HG02970 (cell line): ENCODE results near the gene REV3L.
A peak's percentile ranks its signal among the peaks of the same experiment; 100 is the strongest.

Experiments
- ATAC-seq: cut with Tn5 transposase; IDR thresholded peaks from one replicate; pipeline ENCODE4 v1.9.1; 2021; ENCODE audit warnings: mild to moderate bottlenecking, moderate library complexity, moderate number of reproducible peaks; ENCODE audit not compliant: unreplicated experiment, low FRiP score

The REV3L gene

GRCh38 chr6:111428811-111429210 lies 54.2 kb downstream of the REV3L start:
- no peak for ATAC-seq

- ATAC-seq = no peak
Measured at GRCh38 chr6:111427341-111428116, 55.5 kb downstream of the REV3L start.

DNA sequence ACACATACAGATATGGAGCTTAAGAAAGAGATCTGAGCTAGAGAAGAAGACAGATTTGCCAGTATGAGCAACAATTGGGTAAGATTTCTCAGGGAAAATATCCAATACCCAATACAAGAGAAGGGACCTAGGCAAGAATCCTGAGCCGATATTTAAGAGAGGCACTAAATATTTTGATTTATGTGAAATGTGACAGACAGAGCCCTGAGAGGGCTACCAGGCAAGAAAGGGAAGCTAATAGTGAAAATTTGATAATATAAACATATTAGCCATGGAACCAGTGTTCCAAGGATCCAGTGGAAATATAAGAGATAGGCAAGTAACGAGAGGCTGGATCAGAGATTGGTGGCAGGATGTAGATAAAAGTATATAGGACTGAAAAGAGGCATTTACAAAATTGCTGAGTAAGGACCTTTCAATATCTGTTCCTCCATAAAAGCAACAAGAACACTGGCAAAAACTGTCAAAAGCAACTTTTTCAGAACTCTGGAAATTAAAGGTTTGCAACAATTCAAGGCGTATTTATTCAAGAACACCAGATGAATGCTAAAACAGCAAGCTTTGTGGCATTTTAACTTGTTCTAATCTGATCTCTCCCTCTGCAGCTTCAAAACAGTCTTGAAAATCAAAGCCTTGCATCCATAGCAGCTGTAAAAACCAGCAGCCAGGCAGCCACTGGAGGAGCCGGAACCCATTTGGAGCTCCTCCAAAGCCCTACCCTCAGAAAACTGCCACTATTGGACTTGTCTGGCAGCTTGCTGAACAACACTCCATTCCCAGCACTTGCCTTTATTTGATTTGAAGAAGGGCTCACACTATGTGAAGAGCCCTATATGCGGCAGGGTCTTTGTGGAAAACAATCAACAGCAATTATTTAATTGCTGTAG lies 58.8 kb downstream of the REV3L start:
- ATAC-seq = no peak

- no peak for ATAC-seq
Measured at GRCh38 chr6:111423055-111423633, 59.9 kb downstream of the REV3L start.

DNA sequence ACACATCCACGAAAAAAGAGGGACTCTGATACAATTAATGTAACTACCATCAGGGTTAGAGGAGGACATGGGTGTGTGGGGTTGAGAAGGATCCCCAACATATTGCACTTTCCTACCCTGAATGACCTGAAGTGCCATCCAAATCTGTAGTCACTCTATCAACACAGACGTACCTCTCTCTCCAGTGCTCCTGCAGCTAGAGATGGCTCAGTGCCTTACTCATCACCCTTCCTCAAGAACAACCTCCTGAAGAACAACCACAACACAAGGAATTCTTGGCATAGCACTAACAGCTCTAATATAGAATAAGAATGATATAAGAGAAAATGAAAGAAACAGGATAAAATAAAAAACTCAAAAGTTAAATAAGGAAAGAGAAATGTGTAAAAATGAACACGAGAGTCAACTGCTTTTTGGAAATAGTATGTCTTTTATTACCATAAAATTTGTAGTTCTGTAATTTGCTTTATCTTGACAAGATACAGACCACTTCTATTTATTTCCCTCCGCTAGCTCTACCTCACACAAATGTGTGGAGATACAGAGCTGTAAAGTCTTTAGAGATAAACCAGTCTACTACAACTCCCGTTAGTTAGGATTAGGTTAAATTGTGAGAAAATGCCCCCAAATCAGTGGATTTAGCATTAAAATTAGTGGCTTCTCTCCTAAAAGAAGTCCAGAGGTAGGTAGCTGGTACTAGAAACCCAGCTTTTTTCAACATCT lies 63.9 kb downstream of the REV3L start:
- no peak for ATAC-seq

- no peak for ATAC-seq
Measured at GRCh38 chr6:111417946-111418345, 65.1 kb downstream of the REV3L start.

GRCh38 chr6:111417181-111417585 lies 65.8 kb downstream of the REV3L start:
- no peak for ATAC-seq

- ATAC-seq = no peak
Measured at GRCh38 chr6:111416529-111416928, 66.5 kb downstream of the REV3L start.

DNA sequence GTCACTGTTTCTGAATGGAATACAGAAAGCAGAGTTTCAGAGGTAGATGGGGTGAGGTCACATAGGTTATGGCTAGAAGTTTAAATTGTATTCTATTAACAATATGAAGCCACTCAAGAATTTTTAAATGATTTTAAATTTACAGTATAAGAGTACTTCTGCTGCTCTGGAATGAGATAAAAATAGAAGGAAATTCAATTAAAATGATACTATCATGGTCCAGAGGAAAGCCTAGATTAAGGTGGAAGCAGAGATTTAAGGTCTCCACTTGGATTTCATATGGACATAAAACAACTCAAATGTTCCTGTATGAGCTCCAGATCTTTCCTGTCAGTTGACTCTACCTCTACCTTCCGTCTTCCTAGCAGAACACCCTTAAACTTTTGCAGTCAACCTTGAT lies 68.6 kb downstream of the REV3L start:
- ATAC-seq = no peak

DNA sequence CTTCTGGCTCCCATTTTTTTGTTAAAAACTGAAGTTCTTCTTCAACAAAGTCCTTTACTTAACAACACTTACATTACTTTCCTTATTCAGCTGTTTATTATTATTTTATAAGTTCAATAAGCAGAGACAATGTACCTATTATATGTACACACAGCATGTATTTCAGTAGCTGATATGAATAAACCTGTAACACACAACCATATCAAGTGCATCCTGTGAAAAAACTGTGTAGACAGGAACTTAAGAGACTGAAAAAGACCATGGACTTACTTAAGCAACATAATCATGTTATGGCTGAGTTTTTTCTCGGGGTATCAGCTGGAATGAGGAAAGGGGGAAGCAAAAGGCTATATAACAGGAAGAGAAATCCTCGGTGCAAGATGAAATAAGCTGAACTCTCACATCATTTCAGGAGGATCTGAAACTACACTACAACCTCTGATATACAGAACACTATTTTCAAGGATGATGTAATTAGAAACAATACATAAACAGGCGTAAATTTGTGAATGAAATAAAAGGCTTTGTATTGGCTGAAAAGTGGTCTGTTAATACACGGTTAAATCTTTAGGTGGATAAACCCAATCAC lies 70.9 kb downstream of the REV3L start:
- ATAC-seq = no peak

- no peak for ATAC-seq
Measured at GRCh38 chr6:111411046-111411445, 72.0 kb downstream of the REV3L start.

DNA sequence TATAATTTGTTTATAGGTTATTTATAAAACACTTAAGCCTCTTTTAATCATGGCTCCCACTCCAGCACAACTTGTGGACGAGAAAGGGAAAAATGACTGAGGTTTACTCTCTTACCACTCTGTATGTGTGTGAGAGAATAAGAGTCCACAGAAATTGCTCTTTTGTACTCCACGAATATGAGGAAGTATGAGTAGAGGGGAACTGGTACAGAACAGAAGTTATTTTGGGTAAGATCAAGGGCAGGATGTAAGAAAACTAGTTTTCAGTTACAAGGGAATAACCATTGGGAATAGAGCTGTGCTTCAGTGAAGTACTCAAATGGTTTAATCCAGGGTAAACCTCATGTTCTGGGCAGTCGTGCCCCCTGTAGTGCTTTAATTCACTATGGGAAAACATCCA lies 72.6 kb downstream of the REV3L start:
- no peak for ATAC-seq

DNA sequence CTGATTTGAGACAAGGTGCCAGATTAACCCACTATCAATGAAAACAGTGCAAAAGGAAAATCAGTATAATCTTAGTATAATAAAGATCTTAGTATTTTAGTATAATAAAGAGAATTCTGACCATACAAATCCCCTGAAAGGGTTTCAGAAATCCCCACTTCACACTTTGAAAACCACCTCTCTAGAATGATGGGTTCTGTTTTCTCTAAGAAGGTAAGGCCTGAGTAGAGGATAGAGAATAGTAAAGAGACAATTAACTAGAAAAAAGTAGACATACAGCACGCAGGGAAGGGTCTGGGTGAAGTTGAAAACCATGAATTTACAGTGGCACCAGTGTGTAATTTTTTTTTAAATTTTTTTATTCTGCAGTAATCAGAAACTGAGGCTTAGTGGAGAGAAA lies 73.6 kb downstream of the REV3L start:
- no peak for ATAC-seq

DNA sequence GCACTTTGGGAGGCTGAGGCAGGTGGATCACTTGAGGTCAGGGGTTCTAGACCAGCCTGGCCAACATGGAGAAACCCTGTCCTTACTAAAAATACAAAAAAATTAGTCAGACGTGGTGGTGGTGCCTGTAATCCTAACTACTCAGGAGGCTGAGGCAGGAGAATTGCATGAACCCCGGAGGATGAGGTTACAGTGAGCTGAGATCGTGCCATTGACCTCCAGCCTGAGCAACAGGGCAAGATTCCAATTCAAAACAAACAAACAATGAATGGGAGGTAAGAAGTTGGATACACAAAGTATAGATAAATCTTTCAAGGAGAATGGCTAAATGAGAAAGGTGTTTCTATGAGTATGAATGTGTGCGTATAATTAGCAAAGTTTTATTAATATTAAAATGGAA lies 75.3 kb downstream of the REV3L start:
- no peak for ATAC-seq

DNA sequence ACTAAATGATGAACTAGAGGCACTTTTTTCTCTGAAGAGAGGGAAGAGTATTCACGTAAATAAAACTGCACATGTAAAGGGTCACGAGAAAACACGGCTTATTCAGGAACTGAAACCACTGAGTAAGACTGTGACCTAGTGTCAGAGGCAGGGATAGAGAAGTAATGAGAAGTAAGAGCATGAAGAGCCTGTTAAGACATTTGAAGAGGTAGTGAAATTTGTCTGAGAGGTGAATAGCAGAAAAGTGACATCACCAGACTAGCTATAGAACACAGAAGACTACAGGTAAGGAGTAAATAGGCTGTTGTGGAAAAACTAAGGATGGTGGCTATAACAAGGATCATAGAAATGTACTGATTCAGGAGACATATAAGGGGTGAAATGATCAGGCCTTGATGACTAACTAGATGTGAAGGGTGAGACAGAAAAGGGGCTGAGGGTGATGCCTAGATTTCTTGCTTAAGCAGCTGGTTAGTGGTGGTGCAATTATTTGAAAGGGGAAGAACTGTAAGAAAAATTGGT lies 76.8 kb downstream of the REV3L start:
- ATAC-seq = peak; percentile 97

GRCh38 chr6:111403388-111403787 lies 79.6 kb downstream of the REV3L start:
- no peak for ATAC-seq

- no peak for ATAC-seq
Measured at GRCh38 chr6:111399626-111400025, 83.4 kb downstream of the REV3L start.

GRCh38 chr6:111388681-111389080 lies 94.3 kb downstream of the REV3L start:
- no peak for ATAC-seq

DNA sequence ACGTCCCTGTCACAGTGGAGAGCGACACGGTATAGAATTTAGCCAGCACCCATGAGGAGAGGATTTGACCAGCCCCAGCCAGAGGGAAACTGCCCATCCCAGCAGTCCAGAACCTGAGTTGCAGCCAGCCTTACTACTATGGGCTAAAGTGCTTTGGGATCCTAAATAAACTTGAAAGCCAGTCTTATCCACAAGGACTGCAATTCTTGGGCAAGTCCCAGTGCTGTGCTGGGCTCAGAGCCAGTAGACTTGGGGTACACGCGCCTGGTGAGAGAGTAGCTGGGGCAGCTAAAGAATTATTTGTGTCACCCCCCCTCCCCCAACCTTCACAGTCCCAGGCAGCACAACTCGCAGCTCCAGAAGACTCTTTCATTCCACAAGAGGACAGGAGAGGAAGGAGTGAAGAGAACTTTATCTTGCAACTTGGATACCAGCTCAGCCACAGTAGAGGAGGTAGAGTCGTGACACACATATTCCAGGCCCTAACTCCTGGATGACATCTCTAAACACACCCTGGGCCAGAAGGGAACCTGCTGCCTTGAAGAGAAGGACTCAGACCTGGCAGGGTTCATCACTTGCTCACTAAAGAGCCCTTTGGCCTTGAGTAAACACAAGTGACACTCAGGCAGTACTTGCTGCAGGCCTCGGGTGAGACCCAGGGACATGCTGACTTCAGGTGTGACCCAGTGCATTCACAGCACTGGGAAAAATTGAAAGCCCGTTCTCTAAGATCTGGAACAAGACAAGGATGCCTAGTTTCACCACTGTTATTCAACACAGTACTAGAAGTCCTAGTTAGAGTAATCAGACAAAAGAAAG lies 100.3 kb downstream of the REV3L start:
- no peak for ATAC-seq
